TTC549 (cell line): ENCODE measurements around the gene IRAK1.
"Not testable (repeated sequence)": the region's sequence is repeated elsewhere in the genome, so short reads cannot be mapped to it uniquely, and the experiment has no call there.

Experiments used
- FAIRE-seq: peaks from 2 replicates; lab custom pipeline; 2012; peaks lifted over from hg19 to GRCh38; lab: Jason Lieb, UNC

The IRAK1 gene

GRCh38 chrX:153993978-153994377 lies 25.7 kb downstream of the IRAK1 start:
- FAIRE-seq = no peak

DNA sequence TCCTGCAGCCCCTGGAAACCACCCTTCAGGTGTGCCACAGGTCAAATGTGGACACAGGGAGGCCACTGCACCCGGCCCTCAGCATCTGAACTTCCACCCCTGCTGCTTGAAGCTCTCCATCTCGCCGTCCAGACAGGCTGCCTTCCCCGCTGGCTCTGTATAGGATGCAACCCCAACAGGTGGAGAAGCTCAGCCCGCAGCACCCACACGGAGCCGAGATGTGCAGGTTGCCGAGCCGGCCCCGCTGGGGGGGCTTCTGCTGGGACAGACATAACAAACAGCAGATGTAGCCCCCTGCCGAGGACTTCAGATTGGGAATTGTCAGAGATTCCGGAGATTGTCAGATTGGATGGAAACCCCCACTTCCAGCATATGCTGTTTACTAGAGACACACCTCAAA lies 26.6 kb downstream of the IRAK1 start:
- no peak for FAIRE-seq

- no peak for FAIRE-seq
Measured at GRCh38 chrX:153992180-153992579, 27.5 kb downstream of the IRAK1 start.

DNA sequence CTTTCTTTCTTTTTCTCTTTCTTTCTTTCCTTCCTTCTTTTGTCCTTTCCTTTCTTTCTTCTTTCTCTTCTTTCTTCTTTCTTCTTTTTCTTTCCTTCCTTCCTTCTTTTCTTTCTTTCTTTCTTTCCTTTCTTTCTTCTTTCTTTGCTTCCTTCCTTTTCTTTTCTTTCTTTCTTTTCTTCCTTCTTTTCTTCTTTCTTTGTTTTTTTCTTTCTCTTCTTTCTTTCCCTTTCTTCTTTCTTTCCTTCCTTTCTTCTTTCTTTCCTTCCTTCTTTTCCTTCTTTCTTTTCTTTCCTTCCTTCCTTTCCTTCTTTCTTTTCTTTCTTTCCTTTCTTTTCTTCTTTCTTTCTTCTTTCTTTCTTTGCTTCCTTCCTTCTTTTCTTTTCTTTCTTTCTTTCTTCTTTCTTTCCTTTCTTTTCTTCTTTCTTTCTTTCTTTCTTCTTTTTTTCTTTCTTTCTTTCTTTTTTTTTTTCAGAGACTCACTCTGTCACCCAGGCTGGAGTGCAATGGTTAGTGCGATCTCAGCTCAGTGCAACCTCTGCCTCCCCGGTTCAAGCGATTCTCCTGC lies 28.6 kb downstream of the IRAK1 start:
- FAIRE-seq = no peak

GRCh38 chrX:153989973-153990655 lies 29.6 kb downstream of the IRAK1 start:
- FAIRE-seq = no peak

GRCh38 chrX:153988493-153988892 lies 31.2 kb downstream of the IRAK1 start:
- no peak for FAIRE-seq

DNA sequence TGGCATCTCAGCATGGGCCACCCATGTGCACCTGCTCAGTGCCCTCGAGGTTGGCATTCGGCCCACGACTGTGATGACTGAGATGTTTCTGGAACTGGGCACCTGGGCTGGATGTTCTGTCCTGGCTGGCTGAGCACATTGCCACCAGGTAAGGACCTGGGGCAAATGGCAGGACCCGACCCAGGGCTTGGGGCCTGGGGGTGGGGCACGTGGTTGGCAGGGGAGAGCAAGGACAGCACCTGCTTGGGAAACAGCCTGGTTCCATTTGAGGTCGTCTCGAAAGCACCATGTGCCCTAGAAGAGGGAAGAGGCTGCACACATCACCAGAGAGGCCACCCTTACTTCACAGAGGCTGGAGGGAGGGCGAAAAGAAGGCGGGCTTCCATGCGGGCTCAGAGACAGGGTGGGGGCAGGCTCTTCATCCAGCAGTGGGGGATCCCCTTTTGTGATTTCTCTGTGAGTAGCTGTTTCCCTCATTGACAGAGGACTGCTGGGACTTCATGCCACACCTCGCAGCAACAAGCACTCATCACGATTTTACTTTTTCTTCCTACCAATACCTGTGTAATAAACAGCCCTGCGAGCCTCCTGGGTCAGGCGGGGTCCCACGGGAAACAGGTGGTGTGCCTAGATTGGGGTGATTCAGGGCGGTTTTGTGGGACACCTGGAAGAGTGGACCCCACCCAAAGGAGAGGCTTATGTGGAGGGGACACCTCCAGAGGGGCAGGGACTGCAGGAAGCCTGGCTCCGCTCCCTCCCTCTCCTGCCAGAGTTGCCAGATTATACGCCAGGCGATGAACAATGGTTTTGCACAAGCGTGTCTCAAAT lies 35.1 kb downstream of the IRAK1 start:
- FAIRE-seq = no peak

DNA sequence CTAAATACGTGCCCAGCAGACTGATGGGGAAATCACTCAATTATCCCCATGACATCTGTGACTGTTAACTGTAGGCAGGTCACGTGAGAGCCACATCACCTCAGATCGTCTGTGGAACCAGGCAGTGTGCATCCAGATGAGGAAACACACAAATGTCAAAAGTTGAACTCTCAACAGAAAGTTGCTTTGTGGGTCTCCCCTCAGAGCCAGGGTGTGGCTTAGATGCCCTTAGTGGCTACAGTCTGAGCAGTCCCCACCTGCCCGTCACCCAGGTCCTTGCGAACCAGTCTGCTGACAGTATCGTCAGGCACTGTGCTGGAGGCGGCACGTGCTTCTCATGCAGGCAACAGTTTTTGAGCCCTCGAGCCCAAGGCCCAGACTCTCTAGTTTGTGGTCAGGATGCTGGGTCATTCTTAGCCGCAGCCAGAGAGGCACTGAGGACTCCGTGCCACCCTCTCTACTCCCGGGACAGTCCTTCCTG lies 36.3 kb downstream of the IRAK1 start:
- no peak for FAIRE-seq

GRCh38 chrX:153981771-153982533 lies 37.8 kb downstream of the IRAK1 start:
- FAIRE-seq = no peak

- no peak for FAIRE-seq
Measured at GRCh38 chrX:153981231-153981630, 38.5 kb downstream of the IRAK1 start.

- FAIRE-seq = not testable (repeated sequence)
Measured at GRCh38 chrX:153980394-153980793, 39.3 kb downstream of the IRAK1 start.

DNA sequence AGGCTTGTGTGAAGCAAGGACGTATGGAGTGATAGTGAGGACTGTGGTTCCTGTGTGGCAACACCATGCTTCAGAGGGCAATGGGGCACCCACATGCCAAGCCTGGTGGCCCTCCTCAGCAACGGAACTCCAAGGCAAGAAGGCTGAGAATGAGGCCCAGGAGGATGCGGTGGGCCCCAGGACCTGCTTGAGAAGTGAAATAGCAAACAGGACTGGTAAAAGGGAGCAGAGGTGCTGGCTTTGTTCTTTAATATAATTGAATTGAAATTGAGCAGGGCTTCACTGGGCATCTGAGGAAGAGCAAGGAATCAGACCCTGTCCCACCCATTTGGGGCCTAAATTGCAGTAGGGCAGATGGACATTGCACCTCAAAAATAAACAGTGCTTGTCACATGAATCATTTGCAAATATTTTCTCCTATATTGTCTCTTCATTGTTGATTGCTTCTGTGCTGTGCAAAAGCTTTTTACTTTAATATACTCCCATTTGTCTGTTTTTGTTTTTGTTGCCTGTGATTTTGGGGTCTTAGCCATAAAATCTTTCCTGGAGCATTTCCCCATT lies 44.9 kb downstream of the IRAK1 start:
- FAIRE-seq = no peak

DNA sequence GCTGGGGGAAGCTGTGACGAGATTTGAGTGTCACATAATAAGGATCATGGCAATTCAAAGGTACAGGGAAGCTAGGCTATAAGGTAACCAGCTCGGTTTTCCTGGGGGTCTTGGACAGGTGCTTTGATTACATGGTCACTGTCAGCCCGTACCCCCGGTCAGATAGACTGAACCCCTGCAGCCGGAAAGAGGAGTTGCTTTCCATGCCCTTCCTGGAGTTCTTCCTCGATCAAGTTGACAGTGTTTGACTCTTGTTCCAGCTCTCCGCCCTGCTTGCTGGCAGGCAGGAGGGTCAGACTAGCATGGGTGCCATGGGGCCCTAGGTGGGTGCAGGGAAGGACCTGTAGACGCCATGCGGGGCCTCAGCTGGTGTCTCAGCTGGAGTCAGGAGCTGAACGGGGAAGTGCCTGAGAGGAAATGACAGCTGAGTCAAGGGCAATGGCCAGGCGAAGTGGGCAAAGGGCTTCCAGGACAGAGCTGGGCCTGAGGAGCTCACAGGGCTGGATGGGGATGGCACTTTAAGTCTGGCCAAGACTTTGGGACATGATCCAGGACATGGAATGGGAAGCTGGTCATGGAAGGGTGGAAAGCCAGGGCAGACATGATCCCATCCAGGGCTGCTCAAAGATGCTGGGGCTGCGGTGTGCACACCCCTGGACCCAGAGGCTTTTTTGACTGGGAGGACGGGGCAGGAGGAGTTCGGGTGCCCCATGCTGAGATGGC lies 45.5 kb downstream of the IRAK1 start:
- FAIRE-seq = no peak

DNA sequence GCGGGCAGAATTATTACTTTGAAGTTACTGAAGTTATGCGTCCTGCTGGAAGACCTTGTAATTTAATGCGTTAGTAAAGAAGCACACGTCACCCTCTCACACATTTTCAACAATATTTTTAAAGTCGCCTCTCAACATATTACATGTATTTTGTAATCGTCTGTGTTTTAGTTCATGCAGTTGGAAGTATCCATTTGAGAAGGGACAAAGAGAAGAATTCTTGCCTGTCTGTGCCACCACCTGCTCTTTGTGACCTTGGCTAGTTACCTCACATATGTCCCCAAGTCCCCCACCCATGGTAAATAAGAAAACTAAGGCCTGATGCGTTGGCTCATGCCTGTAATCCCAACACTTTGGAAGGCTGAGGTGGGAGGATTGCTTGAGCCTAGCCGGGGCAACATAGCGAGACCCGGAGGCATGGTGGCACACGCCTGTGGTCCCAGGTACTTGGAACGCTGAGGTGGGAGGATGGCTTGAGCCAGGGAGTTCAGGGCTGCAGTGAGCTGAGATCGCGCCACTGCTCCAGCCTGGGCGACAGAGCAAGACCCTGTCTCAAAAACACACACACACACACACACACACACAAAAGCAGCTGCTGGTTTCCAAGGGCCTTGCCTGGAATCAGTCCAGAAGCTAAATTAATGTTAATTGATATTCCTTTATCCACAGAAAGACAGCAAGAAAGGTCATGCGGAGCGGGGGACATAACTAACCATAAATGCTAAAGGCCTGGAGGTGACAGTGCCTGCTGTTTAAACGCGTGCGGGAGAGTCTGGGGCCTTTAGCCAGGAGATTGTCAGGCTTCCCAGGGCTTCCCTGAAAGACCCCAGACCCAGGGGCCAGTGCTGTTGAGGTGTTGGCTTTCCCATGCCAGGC lies 46.3 kb downstream of the IRAK1 start:
- FAIRE-seq = no peak

DNA sequence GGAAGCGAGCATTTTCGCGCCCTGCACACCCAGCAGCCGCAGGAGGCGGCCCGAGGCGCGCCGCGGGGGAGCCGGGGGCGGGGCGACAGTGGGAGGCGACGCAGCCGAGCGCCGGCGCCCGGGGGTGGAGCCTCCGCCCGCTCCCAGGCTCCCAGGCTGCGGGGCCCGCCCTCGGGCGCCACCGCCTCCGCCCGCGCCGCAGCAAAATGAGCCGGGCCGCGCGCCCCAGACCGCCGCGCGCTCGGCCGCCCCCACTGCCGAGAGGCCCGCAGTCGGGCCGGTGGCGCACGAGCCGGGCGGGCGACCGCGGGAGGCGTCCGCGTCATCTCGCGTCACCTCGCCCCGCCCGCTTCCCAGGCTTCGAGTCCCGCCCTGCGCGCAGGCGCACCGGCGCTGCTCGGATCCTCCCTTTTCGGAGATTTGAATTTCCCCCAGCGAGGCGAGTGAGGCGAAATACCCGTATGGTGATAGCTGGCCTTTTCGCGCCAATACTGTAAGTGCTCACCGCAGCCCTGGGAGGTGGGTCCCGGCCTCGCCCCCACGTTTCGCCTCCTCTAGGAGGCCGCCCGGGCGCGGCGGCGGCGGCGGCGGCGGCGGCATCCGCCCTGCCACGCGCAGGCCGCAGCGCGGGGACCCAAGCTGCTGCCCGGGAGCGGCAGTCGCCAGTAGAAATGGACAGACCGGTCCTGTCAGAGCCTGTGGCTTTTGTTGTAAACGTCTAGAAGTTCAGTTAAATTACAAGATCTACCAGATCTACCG lies 47.2 kb downstream of the IRAK1 start, which contains the start of gene TMEM187:
TSS of gene TMEM187 (plus strand) at position 387 of the 759 bp plus-strand sequence. CDS start 9,309 bp downstream, outside the sequence.
- no peak for FAIRE-seq

GRCh38 chrX:153971450-153972367 lies 48.0 kb downstream of the IRAK1 start, which contains the start of gene HCFC1:
TSS of gene HCFC1 (minus strand) at chrX:153971818. CDS start at chrX:153970840, 978 bp downstream.
- FAIRE-seq = no peak

- FAIRE-seq = no peak
Measured at GRCh38 chrX:153971124-153971449, 48.6 kb downstream of the IRAK1 start.

GRCh38 chrX:153970357-153971123 lies 49.2 kb downstream of the IRAK1 start:
- FAIRE-seq = no peak
